ENCODE data around the gene XAGE2. TPM values are rescaled to one million over a fixed set of nuclear protein-coding genes. Genes with fewer than 3 reads are reported as not detected.

The XAGE2 gene
- total RNA-seq, 1 experiment from 2014 or later, result not detected

GRCh38 chrX:52415304-52415703, 46.5 kb downstream of the XAGE2 start:
- Histone ChIP-seq H3K36me3 (ENCODE audit: low read depth) (no peaks in the 10 kb centered on the region), H3K4me1 (replicated peaks; ENCODE audit: insufficient read depth) (no peaks in the 10 kb centered on the region), H2AFZ (no peak overlapping the region), H3K4me2 (no peak overlapping the region), H3K27ac (no peak overlapping the region), H3K4me3 (no peak overlapping the region), H3K79me2 (ENCODE audit: low read depth) (no peaks in the 10 kb centered on the region), H3K27me3 (ENCODE audit: insufficient read depth, low read depth) (no peaks in the 10 kb centered on the region; the same call in 1 of the 2 replicates), H3F3A (ENCODE audit: insufficient read depth, low read depth) (no peaks in the 10 kb centered on the region), H4K20me1 (ENCODE audit: insufficient read depth) (no peaks in the 10 kb centered on the region), H3K9me3 (ENCODE audit: insufficient read depth, low read depth) (no peaks in the 10 kb centered on the region), H3K9me2 (ENCODE audit: insufficient read depth) (no peaks in the 10 kb centered on the region)
- intact Hi-C loops (cut with micrococcal nuclease; ENCODE audit: unreplicated experiment), result no loop called here
- POLR2A ChIA-PET (ENCODE audit: unreplicated experiment), result no interaction called here
- TF ChIP-seq EZH2 (IDR thresholded peaks at IDR 0.05; ENCODE audit: low read depth) (no peak), CTCF (conservative IDR thresholded peaks at IDR 0.05) (no peak)
- no peak for DNase-seq
- CTCF ChIA-PET, result no interaction called here
- BruUV-seq (replicated peaks), result no TSS peak

GRCh38 chrX:52416816-52417215, 48.0 kb downstream of the XAGE2 start:
- CTCF ChIA-PET, result no interaction called here
- Histone ChIP-seq H3K36me3 (ENCODE audit: low read depth) (no peaks in the 10 kb centered on the region), H3K27me3 (ENCODE audit: insufficient read depth, low read depth) (no peaks in the 10 kb centered on the region; the same call in 1 of the 2 replicates)

GRCh38 chrX:52420824-52421443, 52.1 kb downstream of the XAGE2 start:
- Histone ChIP-seq H2AFZ (no peak overlapping the region), H3K36me3 (ENCODE audit: low read depth) (no peaks in the 10 kb centered on the region), H3K27me3 (ENCODE audit: insufficient read depth, low read depth) (no peaks in the 10 kb centered on the region; the same call in 1 of the 2 replicates), H3F3A (ENCODE audit: insufficient read depth, low read depth) (no peaks in the 10 kb centered on the region), H4K20me1 (ENCODE audit: insufficient read depth) (no peaks in the 10 kb centered on the region), H3K27ac (no peak overlapping the region), H3K4me3 (no peak overlapping the region), H3K9me2 (ENCODE audit: insufficient read depth) (no peaks in the 10 kb centered on the region), H3K79me2 (ENCODE audit: low read depth) (no peaks in the 10 kb centered on the region), H3K9me3 (ENCODE audit: insufficient read depth, low read depth) (no peaks in the 10 kb centered on the region), H3K4me1 (replicated peaks; ENCODE audit: insufficient read depth) (no peaks in the 10 kb centered on the region), H3K4me2 (no peak overlapping the region)
- BruUV-seq (replicated peaks), result no TSS peak
- intact Hi-C loops (cut with micrococcal nuclease; ENCODE audit: unreplicated experiment), result no loop called here
- ChIA-PET POLR2A (ENCODE audit: unreplicated experiment) (no interaction called here), CTCF (no interaction called here)
- TF ChIP-seq CTCF (conservative IDR thresholded peaks at IDR 0.05), result no peak
- no peak for TF ChIP-seq EZH2 (IDR thresholded peaks at IDR 0.05; ENCODE audit: low read depth)
- DNase-seq, result no peak

More at GRCh38 chrX:52416816-52417215, 48.0 kb downstream of the XAGE2 start:
- H3K27ac ChIP-seq, result no peak overlapping the region
- H3K4me1 ChIP-seq (replicated peaks; ENCODE audit: insufficient read depth), result no peaks in the 10 kb centered on the region
- H4K20me1 ChIP-seq (ENCODE audit: insufficient read depth), result no peaks in the 10 kb centered on the region
- no peak overlapping the region for H3K4me2 ChIP-seq
- intact Hi-C loops (cut with micrococcal nuclease; ENCODE audit: unreplicated experiment), result no loop called here
- H2AFZ ChIP-seq, result no peak overlapping the region
- TF ChIP-seq CTCF (conservative IDR thresholded peaks at IDR 0.05), result no peak
- TF ChIP-seq EZH2 (IDR thresholded peaks at IDR 0.05; ENCODE audit: low read depth), result no peak
- H3F3A ChIP-seq (ENCODE audit: insufficient read depth, low read depth), result no peaks in the 10 kb centered on the region
- DNase-seq, result no peak
- no TSS peak for BruUV-seq (replicated peaks)
- H3K79me2 ChIP-seq (ENCODE audit: low read depth), result no peaks in the 10 kb centered on the region
- POLR2A ChIA-PET (ENCODE audit: unreplicated experiment), result no interaction called here
- no peaks in the 10 kb centered on the region for H3K9me2 ChIP-seq (ENCODE audit: insufficient read depth)
- H3K4me3 ChIP-seq, result no peak overlapping the region
- H3K9me3 ChIP-seq (ENCODE audit: insufficient read depth, low read depth), result no peaks in the 10 kb centered on the region
